ENCODE results near the gene GABARAPL2. TPM values are rescaled to one million over a fixed set of nuclear protein-coding genes. Genes with fewer than 3 reads are reported as not detected.

The GABARAPL2 gene
- total RNA-seq, 1 experiment from 2014 or later: 76.9 TPM

- peak; percentile 96 for TF ChIP-seq TCF7L2 (IDR thresholded peaks at IDR 0.05; ENCODE audit: borderline replicate concordance, extremely low read depth, insufficient read depth, insufficient read length)
- peak; percentile 79 for TF ChIP-seq SRF (IDR thresholded peaks at IDR 0.05; ENCODE audit: low read depth)
- TF ChIP-seq ZFX (IDR thresholded peaks at IDR 0.05): peak; percentile 65
- no peak for TF ChIP-seq CEBPB (IDR thresholded peaks at IDR 0.05; ENCODE audit: low read depth)
- TF ChIP-seq SIN3A (IDR thresholded peaks at IDR 0.05; ENCODE audit: low read depth): peak; percentile 93
- TF ChIP-seq POLR2AphosphoS5 (IDR thresholded peaks at IDR 0.05; ENCODE audit: low read depth, low read length): peak; percentile 97
- TF ChIP-seq EZH2 (IDR thresholded peaks at IDR 0.05): no peak
- peak; percentile 70 for TF ChIP-seq SP1 (IDR thresholded peaks at IDR 0.05; ENCODE audit: low read depth)
- TF ChIP-seq RAD21 (IDR thresholded peaks at IDR 0.05; ENCODE audit: low read depth): no peak
- peak; percentile 94 for TF ChIP-seq MAX (IDR thresholded peaks at IDR 0.05)
- TF ChIP-seq ELF1 (IDR thresholded peaks at IDR 0.05; ENCODE audit: borderline replicate concordance, low read depth): peak; percentile 79
- no peak for TF ChIP-seq REST (IDR thresholded peaks at IDR 0.05; ENCODE audit: low read depth)
- TF ChIP-seq YY1 (IDR thresholded peaks at IDR 0.05; ENCODE audit: extremely low read depth, insufficient replicate concordance, low read depth, low read length): peak; percentile 65
These were observed 56.8 kb downstream of the GABARAPL2 start, which contains the start of gene ADAT1 (continued) for GRCh38 chr16:75622761-75623605.

Data from HCT116 (cell line).